ENCODE measurements around the gene ARMS2. TPM values are rescaled to one million over a fixed set of nuclear protein-coding genes. Genes with fewer than 3 reads are reported as not detected.

ARMS2 gene
- total RNA-seq, 1 donor from 2014 or later = 0.92 TPM

DNA sequence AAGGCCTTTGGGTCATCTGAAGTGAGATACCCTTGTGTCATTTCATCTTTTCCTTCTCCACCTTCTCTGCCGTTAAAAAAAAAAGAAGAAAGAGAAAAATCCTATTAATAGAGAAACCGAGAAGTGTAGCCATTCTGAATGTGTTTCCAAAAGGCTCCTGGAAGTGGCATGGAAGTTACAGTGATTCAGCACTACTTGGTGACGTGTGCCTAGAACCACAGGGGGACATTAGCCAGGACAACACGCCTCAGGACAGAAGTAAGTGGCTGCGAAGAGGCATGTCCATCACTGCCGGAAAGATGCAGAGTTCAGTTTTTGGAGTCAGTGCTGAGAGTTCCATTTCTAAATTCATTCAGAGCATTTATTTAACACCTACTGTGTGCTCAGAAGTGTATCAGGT lies 13.2 kb downstream of the ARMS2 start:
- intact Hi-C loops (cut with DNase I) = no loop called here
- peak; percentile 31 for DNase-seq (ENCODE audit: low spot score)

DNA sequence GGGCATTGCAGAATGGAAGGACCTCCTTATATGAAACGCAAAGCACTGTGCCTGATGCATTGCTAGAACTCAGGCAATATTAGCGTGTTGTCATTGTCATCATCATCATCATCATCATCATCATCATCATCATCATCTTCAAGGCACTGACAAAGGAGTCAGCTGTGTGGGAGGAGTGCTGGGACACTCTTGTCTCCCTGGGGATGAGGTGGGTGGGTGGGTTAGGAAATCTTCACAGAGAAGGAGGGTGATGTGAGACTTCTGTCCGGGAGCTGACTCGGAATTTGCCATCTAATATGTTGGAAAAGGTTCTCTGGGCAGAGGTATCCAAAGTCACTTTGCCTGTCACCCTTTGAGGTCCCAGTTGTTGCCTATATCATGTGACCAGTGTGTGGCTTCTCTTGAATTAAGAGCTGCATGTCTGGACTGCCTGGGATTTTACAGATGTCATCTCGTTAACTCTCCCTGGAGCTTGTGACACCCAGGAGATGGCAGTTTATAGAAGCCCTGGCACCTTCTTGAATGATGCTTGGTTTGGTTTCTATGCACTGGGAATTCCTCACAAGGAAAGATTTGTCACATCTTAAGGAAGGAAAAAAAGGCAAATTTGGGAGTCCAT lies 14.0 kb downstream of the ARMS2 start:
- intact Hi-C loops (cut with DNase I) = no loop called here
- DNase-seq (ENCODE audit: low spot score) = peak; percentile 35

DNA sequence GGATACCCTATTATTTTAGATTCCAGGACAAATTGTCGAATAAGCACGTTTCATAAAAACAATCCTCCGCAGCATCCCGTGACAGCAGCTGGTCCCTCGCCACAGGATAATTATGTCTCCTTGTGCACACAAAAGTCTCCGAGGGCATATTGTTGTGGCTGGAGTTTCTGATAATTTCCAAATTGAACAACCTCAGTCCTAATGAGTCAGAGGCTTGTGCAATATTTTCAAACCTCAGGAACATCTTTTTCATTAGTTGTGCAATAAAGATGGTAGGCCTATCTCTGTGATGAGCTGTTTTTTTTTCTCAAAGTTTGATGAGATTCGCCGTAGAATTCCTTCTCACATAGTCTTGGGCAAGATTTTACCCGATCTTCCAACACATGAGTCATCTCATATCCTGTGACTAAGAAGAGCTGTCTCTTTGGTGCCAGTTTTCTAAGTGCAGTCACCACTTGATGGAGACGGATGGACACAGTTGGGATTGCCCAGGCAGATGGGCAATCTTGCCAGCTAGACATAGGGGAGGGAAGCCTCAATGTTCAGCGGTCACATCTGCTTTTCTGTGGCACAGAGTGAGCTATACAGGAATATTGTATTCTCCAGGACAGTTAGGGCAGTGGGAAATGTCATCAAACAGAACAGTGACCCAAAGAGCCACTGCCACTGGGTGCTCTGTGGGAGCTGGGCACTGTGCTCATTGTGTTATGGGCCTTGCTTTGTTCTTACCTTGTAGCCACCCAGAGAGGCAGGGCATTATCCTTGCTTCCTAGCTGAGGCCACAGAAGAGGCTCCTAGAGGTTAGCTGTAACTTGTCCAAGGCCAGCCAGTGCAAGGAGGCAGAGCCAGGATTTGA lies 14.7 kb downstream of the ARMS2 start:
- DNase-seq (ENCODE audit: low spot score) = peak; percentile 67
- intact Hi-C loops (cut with DNase I) = no loop called here

GRCh38 chr10:122469848-122470247 lies 15.4 kb downstream of the ARMS2 start:
- no peak for DNase-seq (ENCODE audit: low spot score)
- intact Hi-C loops (cut with DNase I) = no loop called here

- intact Hi-C loops (cut with DNase I) = no loop called here
- peak; percentile 38 for DNase-seq (ENCODE audit: low spot score)
Observed at GRCh38 chr10:122471531-122472177, 17.2 kb downstream of the ARMS2 start.

DNA sequence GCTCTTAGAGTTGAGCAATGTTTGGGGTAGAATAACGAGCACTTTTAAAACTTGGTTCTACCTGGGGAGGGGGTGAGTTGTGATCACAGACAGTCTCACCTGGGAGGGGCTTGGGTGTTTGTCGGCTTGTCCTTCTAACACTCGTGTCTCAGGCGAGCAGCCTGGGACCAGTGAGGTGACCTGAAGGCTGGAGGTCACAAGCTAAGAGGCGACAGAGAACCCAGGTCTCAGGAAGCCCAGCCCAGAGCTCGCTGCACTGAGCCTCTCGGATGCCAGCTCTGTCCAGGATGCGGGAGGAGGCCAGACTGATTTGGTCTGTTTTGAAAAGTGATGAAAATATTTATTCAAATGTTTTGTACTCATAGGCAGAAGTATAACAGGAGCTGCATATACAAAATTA lies 18.7 kb downstream of the ARMS2 start:
- intact Hi-C loops (cut with DNase I) = no loop called here
- peak; percentile 63 for DNase-seq (ENCODE audit: low spot score)

- intact Hi-C loops (cut with DNase I) = no loop called here
- DNase-seq (ENCODE audit: low spot score) = peak; percentile 70
Observed at GRCh38 chr10:122474131-122474818, 19.8 kb downstream of the ARMS2 start.

- peak; percentile 88 for DNase-seq (ENCODE audit: low spot score)
- intact Hi-C loops (cut with DNase I) = no loop called here
Observed at GRCh38 chr10:122475100-122475499, 20.6 kb downstream of the ARMS2 start.

GRCh38 chr10:122475591-122476332 lies 21.3 kb downstream of the ARMS2 start:
- peak; percentile 50 for DNase-seq (ENCODE audit: low spot score)
- intact Hi-C loops (cut with DNase I) = no loop called here

DNA sequence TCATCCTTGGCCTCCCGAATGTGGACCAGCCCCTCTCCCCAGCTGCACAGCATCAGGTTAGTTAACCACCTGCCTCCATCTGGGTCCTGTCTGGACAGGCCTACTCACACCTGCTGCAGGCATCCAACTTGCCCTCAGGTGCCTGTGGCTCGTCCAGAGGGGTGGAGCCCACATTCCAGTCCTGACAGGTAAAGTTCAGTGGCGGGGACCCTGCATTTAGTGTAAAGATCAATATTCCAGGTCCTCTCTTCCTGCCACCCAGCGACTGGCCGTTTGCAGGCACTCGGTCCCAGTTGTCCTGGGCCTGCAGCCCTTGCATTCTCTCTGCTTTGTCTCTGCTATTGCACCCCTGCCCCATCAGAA lies 21.9 kb downstream of the ARMS2 start:
- intact Hi-C loops (cut with DNase I) = no loop called here
- DNase-seq (ENCODE audit: low spot score) = peak; percentile 49

DNA sequence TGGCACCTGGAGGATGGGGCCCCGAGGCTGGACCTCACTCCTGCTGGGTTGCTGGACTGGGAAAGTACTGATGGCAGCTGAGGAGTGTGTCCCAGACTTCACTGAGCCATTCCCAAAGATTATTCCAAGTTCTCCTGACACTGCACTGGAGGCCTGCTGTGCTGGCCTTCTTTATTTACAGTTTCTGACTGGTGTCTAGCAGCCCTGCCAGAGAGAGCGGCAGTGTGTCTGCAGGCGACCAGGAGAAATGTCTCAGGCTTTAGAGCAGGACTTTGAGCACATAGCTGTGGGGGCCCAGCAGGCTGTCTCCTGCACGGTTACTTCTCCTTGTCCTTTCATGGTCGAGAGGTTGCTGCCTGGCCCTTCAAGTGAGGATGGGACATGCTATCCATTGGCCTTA lies 23.0 kb downstream of the ARMS2 start:
- DNase-seq (ENCODE audit: low spot score) = peak; percentile 63
- intact Hi-C loops (cut with DNase I) = no loop called here

DNA sequence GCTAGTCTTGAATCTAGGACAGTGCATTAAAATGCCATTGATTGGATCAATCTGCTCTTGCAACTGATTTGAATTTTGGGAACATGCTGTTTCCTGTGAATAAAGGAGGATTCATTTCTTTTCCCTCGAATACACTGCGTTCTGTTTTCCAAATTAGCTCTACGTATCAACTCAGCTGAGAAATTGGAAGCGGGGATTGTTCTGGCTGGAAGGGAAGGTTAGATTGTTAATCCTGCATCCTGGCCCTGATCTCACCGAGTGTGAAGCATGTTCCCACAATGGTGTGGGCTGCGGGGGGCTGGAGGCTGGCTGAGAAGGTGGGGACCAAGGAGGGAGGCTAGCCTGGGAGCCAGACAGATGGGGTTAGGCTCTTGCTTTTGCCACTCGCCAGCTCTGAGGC lies 24.5 kb downstream of the ARMS2 start:
- DNase-seq (ENCODE audit: low spot score) = peak; percentile 49

GRCh38 chr10:122480146-122480833 lies 25.8 kb downstream of the ARMS2 start:
- peak; percentile 70 for DNase-seq (ENCODE audit: low spot score)
- intact Hi-C loops (cut with DNase I) = no loop called here

More for the DNA sequence above, 24.5 kb downstream of the ARMS2 start:
- intact Hi-C loops (cut with DNase I) = no loop called here

DNA sequence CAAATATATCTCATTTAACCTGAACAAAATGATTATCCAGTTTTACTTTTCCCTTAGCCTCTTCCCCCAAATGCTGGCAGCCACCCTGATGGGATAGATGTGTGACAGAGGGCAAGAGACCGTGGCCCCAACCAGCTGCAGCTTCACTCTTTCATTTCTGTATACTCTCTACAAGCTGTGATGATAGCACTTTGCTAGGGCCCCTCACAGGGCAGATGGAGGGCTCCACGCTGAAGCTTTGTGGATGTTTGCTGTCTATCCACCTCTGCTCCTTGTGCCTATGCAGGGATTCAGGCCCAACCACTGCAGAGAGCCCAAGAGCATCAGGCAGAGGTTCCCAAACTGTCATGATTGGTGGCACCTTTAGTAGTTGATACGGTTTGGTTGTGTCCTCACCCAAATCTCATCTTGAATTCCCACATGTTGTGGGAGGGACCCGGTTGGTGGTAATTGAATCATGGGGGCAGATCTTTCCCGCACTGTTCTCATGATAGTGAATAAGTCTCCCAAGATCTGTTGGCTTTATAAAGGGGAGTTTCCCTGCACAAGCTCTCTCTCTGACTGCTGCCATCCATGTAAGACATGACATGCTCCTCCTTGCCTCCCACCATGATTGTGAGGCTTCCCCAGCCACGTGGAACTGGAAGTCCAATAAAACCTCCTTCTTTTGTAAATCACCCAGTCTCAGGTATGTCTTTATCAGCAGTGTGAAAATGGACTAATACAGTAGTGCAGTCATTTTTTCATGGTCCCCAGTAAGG lies 27.0 kb downstream of the ARMS2 start:
- intact Hi-C loops (cut with DNase I) = no loop called here
- peak; percentile 53 for DNase-seq (ENCODE audit: low spot score)

GRCh38 chr10:122484276-122485060 lies 30.0 kb downstream of the ARMS2 start:
- intact Hi-C loops (cut with DNase I) = no loop called here
- peak; percentile 47 for DNase-seq (ENCODE audit: low spot score)

DNA sequence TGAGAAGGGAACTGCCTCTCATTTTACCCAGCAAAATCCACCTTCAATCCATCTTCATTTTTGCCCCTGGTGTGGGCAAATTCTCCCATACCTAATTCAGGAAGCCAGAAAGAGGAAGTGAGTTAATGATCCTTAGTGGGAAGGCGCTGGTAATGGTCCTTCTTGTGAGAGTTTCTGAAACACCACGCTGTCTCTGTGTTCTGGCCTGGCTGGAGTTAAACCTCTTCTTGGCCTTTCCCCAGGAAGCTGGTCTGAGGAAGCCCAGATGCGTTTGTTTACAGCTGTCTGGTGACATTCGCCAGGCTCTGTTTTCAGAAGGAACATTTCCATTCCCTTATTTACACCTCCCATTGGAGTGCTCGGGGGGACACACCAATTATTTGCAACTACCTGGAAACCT lies 31.2 kb downstream of the ARMS2 start:
- intact Hi-C loops (cut with DNase I) = no loop called here
- peak; percentile 73 for DNase-seq (ENCODE audit: low spot score)

GRCh38 chr10:122486406-122487080 lies 32.1 kb downstream of the ARMS2 start:
- intact Hi-C loops (cut with DNase I) = no loop called here
- DNase-seq (ENCODE audit: low spot score) = no peak

Data from cardiac septum (tissue), 1 donor.